GM10847 (cell line): ENCODE measurements around the gene ADAT1.
A peak's percentile ranks its signal among the peaks of the same experiment; 100 is the strongest.

ENCODE experiments used
- POLR2A ChIP-seq: IDR thresholded peaks from 2 replicates; pipeline ENCODE4 v1.6.1; 2011; ENCODE audit not compliant: insufficient read length; ENCODE audit errors: extremely low read depth

The ADAT1 gene

GRCh38 chr16:75622761-75623605 is at the start of gene ADAT1:
Gene ADAT1, minus strand, starts transcription at chr16:75623281. Its CDS starts 2,482 bp downstream, at chr16:75620799.
- peak; percentile 86 for TF ChIP-seq POLR2A

- no peak for TF ChIP-seq POLR2A
Observed at GRCh38 chr16:75667503-75667902, 44.4 kb upstream of the ADAT1 start.

GRCh38 chr16:75660726-75661302 is 37.7 kb upstream of the ADAT1 start:
- no peak for TF ChIP-seq POLR2A

GRCh38 chr16:75660321-75660720 is 37.2 kb upstream of the ADAT1 start:
- no peak for TF ChIP-seq POLR2A

- no peak for TF ChIP-seq POLR2A
Observed at GRCh38 chr16:75658175-75658574, 35.1 kb upstream of the ADAT1 start.

GRCh38 chr16:75653922-75654321 is 30.8 kb upstream of the ADAT1 start:
- no peak for TF ChIP-seq POLR2A

- peak; percentile 47 for TF ChIP-seq POLR2A
Observed at GRCh38 chr16:75648265-75649076, 25.4 kb upstream of the ADAT1 start.

- TF ChIP-seq POLR2A: peak; percentile 97
Observed at GRCh38 chr16:75647492-75648264, 24.6 kb upstream of the ADAT1 start, which contains the start of the genes KARS1 and TERF2IP. Gene KARS1, minus strand, starts transcription at chr16:75647665. Its CDS starts 26 bp downstream, at chr16:75647639. Gene TERF2IP, plus strand, starts transcription at chr16:75647773. Its CDS starts 110 bp downstream, at chr16:75647883.

- TF ChIP-seq POLR2A: no peak
Observed at GRCh38 chr16:75647112-75647491, 24.0 kb upstream of the ADAT1 start.

GRCh38 chr16:75644240-75645012 is 21.3 kb upstream of the ADAT1 start:
- no peak for TF ChIP-seq POLR2A

- TF ChIP-seq POLR2A: no peak
Observed at GRCh38 chr16:75640598-75640997, 17.5 kb upstream of the ADAT1 start.

- no peak for TF ChIP-seq POLR2A
Observed at GRCh38 chr16:75635036-75635435, 12.0 kb upstream of the ADAT1 start.

- no peak for TF ChIP-seq POLR2A
Observed at GRCh38 chr16:75632857-75633256, 9.8 kb upstream of the ADAT1 start.

GRCh38 chr16:75630052-75630451 is 7.0 kb upstream of the ADAT1 start:
- no peak for TF ChIP-seq POLR2A

GRCh38 chr16:75629132-75629531 is 6.1 kb upstream of the ADAT1 start:
- TF ChIP-seq POLR2A: no peak

GRCh38 chr16:75628351-75628750 is 5.3 kb upstream of the ADAT1 start:
- TF ChIP-seq POLR2A: no peak
